GM12875 (cell line): ENCODE measurements around the gene GTF3C1.

Experiments used
- H3K4me3 ChIP-seq: one replicate; pipeline ENCODE4 v1.5.1; 2011; ENCODE audit warnings: low read depth, low read length, control low read depth
- TF ChIP-seq, protein P1 (sequence below): IDR thresholded peaks from 2 replicates; pipeline ENCODE4 v1.5.1; 2011; ENCODE audit warnings: low read depth, mild to moderate bottlenecking, control low read depth, inconsistent platforms, low read length, moderate library complexity, borderline replicate concordance; ENCODE audit not compliant: insufficient read depth

Gene GTF3C1

DNA sequence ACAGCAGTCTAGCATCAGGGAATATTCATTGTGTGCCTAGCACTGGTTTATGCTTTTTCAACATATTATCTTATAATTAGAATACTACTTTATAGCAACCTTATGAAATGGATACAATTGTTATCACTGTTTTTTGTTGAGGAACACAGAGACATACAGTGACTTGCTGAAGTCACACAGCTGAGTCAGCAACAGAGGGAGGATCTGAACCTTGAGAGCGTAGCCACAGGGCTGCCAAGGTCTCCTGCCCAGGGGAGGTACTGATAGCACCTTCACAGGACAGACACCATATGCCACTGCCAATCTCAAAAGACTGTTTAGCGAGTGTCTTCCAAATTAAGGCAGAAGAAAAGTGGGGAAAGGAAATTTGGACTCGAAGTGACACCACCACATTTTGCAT, 63.0 kb downstream of the GTF3C1 start:
- H3K4me3 ChIP-seq: no peak overlapping the region
- TF ChIP-seq, protein P1, sequence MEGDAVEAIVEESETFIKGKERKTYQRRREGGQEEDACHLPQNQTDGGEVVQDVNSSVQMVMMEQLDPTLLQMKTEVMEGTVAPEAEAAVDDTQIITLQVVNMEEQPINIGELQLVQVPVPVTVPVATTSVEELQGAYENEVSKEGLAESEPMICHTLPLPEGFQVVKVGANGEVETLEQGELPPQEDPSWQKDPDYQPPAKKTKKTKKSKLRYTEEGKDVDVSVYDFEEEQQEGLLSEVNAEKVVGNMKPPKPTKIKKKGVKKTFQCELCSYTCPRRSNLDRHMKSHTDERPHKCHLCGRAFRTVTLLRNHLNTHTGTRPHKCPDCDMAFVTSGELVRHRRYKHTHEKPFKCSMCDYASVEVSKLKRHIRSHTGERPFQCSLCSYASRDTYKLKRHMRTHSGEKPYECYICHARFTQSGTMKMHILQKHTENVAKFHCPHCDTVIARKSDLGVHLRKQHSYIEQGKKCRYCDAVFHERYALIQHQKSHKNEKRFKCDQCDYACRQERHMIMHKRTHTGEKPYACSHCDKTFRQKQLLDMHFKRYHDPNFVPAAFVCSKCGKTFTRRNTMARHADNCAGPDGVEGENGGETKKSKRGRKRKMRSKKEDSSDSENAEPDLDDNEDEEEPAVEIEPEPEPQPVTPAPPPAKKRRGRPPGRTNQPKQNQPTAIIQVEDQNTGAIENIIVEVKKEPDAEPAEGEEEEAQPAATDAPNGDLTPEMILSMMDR: no peak

DNA sequence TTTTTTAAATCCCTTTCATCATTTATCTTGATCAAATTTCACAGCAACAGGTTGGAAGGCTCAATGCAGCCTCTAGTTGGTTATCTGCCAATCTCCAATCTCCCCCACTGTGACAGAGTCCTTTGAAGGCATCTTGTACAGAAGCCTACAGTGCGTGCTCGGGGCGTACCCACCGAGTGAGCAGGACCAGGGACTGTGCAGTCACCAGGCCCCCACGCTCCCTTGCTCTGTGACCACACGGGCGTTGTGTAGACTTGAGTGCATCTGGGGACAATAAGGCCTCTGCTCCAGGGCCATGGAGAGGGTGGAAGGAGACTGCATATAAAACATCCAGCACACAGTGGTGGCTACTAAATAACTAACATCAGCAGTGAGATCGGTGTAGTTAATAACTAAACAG, 63.4 kb downstream of the GTF3C1 start:
- TF ChIP-seq, protein P1: no peak
- H3K4me3 ChIP-seq: no peak overlapping the region

DNA sequence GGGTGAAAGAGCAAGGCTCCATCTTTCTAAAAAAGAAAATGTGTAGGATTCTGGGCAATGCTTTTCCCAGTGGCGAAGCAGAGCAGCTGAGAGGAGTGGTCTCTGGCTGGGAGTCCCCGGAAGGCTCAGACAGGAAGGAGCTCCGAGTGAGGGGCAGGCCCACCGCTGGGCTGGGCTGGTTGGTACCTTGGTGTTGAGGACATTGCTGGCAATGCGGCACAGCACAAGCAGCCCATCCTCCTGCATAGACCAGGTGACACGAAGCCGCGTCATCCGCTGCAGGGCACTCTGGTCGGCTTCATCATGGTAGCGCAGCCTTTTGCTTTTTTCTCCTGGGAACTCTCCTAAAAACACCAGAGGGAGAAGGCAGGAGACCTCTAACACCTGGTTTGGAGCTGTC, 63.9 kb downstream of the GTF3C1 start:
- no peak overlapping the region for H3K4me3 ChIP-seq
- TF ChIP-seq, protein P1: no peak

DNA sequence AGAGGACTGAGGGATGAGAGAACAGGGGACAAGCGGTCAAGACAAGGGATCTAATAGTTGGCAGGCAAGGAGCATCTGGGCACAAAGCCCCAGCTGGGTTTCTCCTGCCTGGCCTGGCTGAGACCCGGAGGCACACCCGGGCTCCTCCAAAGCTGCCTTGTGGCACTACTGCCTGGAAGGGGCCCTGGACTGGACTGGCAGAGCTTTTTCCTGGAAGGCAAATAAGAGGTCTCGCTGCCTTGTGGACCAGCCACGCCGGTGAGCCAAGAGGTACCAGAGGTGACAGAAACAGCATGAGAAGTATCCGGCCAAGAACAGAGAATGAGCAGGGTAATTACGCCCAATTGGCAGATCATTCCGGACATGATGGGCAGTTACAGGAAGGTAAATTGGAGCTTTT, 64.6 kb downstream of the GTF3C1 start:
- TF ChIP-seq, protein P1: no peak
- H3K4me3 ChIP-seq: no peak overlapping the region

DNA sequence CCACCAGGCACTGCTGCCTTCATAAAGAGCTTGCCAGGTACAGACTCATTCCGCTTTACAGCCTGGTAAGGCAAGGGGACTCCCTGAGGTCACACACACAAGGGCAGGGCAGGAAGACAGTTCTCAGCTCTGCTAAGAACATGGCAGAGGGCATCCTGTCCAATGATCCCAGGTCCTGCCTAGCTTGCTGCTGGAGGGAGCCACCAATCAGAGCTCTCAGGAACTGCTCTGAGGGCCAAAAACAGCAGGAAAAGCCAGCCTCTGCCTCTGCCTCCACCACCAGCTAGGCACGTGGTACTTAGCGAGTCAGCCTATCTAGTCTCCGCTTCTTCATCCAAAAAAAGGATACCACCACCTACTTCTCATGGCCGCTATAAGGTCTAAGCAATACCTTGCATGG, 66.1 kb downstream of the GTF3C1 start:
- no peak overlapping the region for H3K4me3 ChIP-seq
- TF ChIP-seq, protein P1: no peak

DNA sequence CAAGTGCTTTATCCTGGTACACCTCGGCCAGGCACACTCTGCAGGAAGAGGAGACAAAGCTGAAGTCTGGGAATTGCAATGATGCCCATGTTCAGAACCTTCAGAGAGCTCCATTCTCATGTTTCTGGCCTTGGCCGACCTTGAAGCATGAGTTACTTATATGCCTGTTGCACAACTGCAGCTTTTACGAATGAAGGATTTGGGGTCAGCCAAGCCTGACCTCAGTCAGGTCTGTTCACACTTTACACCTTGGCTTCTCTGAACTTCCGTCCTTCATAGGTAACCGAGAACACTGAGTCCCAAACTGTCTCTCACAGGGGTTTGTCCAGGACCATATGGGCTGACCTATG, 66.7 kb downstream of the GTF3C1 start:
- no peak overlapping the region for H3K4me3 ChIP-seq
- TF ChIP-seq, protein P1: no peak

DNA sequence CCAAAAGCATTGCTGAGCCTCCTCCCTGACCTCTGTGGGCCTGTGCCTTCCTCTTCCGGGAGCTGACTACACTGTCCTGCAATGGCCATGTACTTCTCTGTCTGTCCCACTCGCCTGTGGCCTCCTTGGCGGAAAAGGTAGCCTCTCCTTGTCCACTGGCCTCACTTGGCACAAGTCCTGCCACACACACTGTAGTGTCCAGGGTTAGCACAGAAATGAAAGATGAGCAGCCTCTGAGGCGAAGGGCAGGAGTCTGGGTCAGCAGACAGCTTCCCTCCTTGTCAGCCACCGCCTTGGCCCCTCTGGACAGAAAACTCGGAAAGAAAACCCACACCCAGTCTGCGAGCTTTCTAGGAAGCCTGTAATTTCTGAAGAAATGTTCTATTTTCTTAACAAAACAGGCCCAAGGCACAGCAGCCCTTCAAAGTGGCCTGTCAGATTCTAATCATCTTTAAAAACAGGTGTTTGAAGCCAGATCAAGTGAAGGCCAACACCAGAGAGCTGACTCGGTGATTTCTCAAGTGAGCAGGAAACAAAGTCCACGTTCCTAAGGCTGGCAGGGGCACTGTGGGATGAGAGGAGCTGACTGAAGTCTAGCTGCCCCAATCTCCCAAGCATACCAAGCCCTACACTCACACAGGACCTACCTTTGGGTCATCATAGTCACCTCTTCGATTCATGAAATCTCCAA, 67.2 kb downstream of the GTF3C1 start:
- TF ChIP-seq, protein P1: no peak

More for the DNA sequence above, 67.2 kb downstream of the GTF3C1 start:
- H3K4me3 ChIP-seq: no peak overlapping the region
